MM.1S (cell line): ENCODE measurements around the gene GZF1.

Experiments used
- DNase-seq: peaks from one replicate; pipeline ENCODE4 v3.0.0-alpha.2; 2015
- H2AFZ ChIP-seq: fragments of 300-600 bp; sonication (generic); 2 replicates; pipeline ENCODE4 v1.6.0; 2016; ENCODE audit warnings: antibody characterized with exemption, low read length
- H3F3A ChIP-seq: fragments of 300-600 bp; sonication (generic); 2 replicates; pipeline ENCODE4 v1.6.1; 2016; ENCODE audit warnings: mild to moderate bottlenecking, antibody characterized with exemption, low read length, moderate library complexity, mixed read lengths; ENCODE audit not compliant: insufficient read depth
- H3K27ac ChIP-seq: fragments of 300-600 bp; sonication (generic); 2 replicates; pipeline ENCODE4 v1.5.1; 2016; ENCODE audit warnings: mild to moderate bottlenecking, low read length
- H3K27me3 ChIP-seq: fragments of 300-600 bp; sonication (generic); replicated peaks from 2 replicates; pipeline ENCODE4 v1.6.0; 2016; ENCODE audit warnings: low read length; ENCODE audit not compliant: insufficient read depth
- H3K36me3 ChIP-seq: fragments of 300-600 bp; sonication (generic); replicated peaks from 2 replicates; pipeline ENCODE4 v1.6.1; 2016; ENCODE audit warnings: mild to moderate bottlenecking, low read length, mixed read lengths; ENCODE audit not compliant: insufficient read depth
- H3K4me1 ChIP-seq: fragments of 300-600 bp; sonication (generic); 2 replicates; pipeline ENCODE4 v1.6.1; 2016; ENCODE audit warnings: low read length, mixed read lengths
- H3K4me2 ChIP-seq: fragments of 300-600 bp; sonication (generic); 2 replicates; pipeline ENCODE4 v1.6.0; 2016; ENCODE audit warnings: low read depth, low read length
- H3K4me3 ChIP-seq: fragments of 300-600 bp; sonication (generic); 2 replicates; pipeline ENCODE4 v1.5.1; 2016; ENCODE audit warnings: low read length, mixed read lengths
- H3K79me2 ChIP-seq: fragments of 300-600 bp; sonication (generic); 2 replicates; pipeline ENCODE4 v1.6.1; 2016; ENCODE audit warnings: mixed run types, low read length, mixed read lengths
- H3K9ac ChIP-seq: fragments of 300-600 bp; sonication (generic); 2 replicates; pipeline ENCODE4 v1.6.1; 2016; ENCODE audit warnings: low read length, mixed read lengths
- H3K9me2 ChIP-seq: fragments of 300-600 bp; sonication (generic); replicated peaks from 2 replicates; pipeline ENCODE4 v1.6.1; 2016; ENCODE audit warnings: mild to moderate bottlenecking, low read length, mixed read lengths; ENCODE audit not compliant: insufficient read depth
- H3K9me3 ChIP-seq: fragments of 300-600 bp; sonication (generic); replicated peaks from 2 replicates; pipeline ENCODE4 v1.6.1; 2016; ENCODE audit warnings: mild to moderate bottlenecking, low read length, mixed read lengths; ENCODE audit not compliant: insufficient read depth
- H4K20me1 ChIP-seq: fragments of 300-600 bp; sonication (generic); 2 replicates; pipeline ENCODE4 v1.6.1; 2016; ENCODE audit warnings: mild to moderate bottlenecking, low read length, moderate library complexity, mixed read lengths; ENCODE audit not compliant: insufficient read depth
- EZH2 ChIP-seq: fragments of 300-600 bp; sonication (generic); optimal IDR thresholded peaks from 2 replicates; pipeline ENCODE3; 2017; ENCODE audit warnings: low read depth, mild to moderate bottlenecking, antibody characterized with exemption, low read length, mixed read lengths
- EZH2phosphoT487 ChIP-seq: fragments of 300-600 bp; sonication (generic); IDR thresholded peaks from 2 replicates; pipeline ENCODE4 v1.6.1; 2018; ENCODE audit warnings: antibody characterized with exemption, low read length
- TF ChIP-seq, protein P1 (sequence below): fragments of 300-600 bp; sonication (generic); IDR thresholded peaks from 2 replicates; pipeline ENCODE4 v1.5.1; 2016; ENCODE audit warnings: antibody characterized with exemption, low read length, mixed read lengths

GZF1 gene

DNA sequence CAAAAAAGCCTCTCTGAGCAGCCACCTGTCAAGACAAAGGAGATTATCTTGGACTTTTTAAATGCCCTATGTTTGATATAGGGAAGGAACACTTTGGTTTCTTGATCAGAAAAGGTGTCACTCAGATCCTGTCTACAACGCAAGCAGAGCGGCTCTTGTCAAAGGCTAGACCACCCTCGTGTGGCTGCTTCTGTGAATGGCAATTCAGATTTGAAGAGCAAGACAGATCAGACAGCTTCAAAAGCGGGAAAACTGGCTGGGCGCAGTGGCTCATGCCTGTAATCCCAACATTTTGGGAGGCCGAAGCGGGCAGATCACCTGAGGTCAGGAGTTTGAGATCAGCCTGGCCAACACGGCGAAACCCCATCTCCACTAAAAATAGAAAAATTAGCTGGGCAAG lies 21.5 kb upstream of the GZF1 start:
- Histone ChIP-seq H4K20me1 (no peaks in the 10 kb centered on the region), H3K4me2 (no peak overlapping the region), H3K4me3 (no peak overlapping the region), H3K9ac (no peak overlapping the region), H3F3A (no peaks in the 10 kb centered on the region), H3K27ac (no peak overlapping the region), H3K4me1 (no peaks in the 10 kb centered on the region), H3K36me3 (no peaks in the 10 kb centered on the region), H3K9me3 (no peaks in the 10 kb centered on the region), H3K79me2 (no peaks in the 10 kb centered on the region), H3K27me3 (no peaks in the 10 kb centered on the region), H2AFZ (no peak overlapping the region), H3K9me2 (no peaks in the 10 kb centered on the region)
- TF ChIP-seq EZH2phosphoT487 (no peak), EZH2 (no peak)
- TF ChIP-seq, protein P1, sequence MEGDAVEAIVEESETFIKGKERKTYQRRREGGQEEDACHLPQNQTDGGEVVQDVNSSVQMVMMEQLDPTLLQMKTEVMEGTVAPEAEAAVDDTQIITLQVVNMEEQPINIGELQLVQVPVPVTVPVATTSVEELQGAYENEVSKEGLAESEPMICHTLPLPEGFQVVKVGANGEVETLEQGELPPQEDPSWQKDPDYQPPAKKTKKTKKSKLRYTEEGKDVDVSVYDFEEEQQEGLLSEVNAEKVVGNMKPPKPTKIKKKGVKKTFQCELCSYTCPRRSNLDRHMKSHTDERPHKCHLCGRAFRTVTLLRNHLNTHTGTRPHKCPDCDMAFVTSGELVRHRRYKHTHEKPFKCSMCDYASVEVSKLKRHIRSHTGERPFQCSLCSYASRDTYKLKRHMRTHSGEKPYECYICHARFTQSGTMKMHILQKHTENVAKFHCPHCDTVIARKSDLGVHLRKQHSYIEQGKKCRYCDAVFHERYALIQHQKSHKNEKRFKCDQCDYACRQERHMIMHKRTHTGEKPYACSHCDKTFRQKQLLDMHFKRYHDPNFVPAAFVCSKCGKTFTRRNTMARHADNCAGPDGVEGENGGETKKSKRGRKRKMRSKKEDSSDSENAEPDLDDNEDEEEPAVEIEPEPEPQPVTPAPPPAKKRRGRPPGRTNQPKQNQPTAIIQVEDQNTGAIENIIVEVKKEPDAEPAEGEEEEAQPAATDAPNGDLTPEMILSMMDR = peak; percentile 8; the same call in 1 of the 2 replicates
- no peak for DNase-seq

DNA sequence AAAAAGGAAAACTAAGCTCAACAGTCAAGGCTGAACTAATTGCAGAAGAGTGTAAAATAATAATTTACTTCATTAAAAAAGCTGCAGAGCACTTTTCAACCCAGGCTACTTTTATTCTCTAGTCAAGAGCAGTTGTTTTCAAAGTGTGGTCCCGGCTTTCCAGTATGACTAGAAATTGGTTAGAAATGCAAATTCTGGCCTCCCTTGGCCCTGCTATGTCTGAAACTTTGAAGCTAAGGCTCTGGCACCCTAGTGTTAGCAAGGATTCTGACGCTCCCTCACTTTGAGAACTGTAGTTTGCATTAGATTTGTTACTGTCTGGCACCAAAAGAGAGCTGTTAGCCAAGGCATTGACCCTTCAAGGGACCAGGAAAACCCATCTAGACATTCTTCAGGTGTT lies 20.9 kb upstream of the GZF1 start:
- Histone ChIP-seq H3K4me1 (no peaks in the 10 kb centered on the region), H3K9me2 (no peaks in the 10 kb centered on the region), H3K27me3 (no peaks in the 10 kb centered on the region), H3K4me2 (no peak overlapping the region), H3K79me2 (no peaks in the 10 kb centered on the region), H4K20me1 (no peaks in the 10 kb centered on the region), H2AFZ (no peak overlapping the region), H3F3A (no peaks in the 10 kb centered on the region), H3K4me3 (no peak overlapping the region), H3K36me3 (no peaks in the 10 kb centered on the region), H3K9me3 (no peaks in the 10 kb centered on the region), H3K27ac (no peak overlapping the region), H3K9ac (no peak overlapping the region)
- no peak for DNase-seq
- no peak for TF ChIP-seq EZH2
- TF ChIP-seq EZH2phosphoT487 = no peak
- TF ChIP-seq, protein P1 = no peak

- no peak overlapping the region for H2AFZ ChIP-seq
- no peak overlapping the region for H3K27ac ChIP-seq
- H3F3A ChIP-seq = no peaks in the 10 kb centered on the region
- H4K20me1 ChIP-seq = no peaks in the 10 kb centered on the region
- TF ChIP-seq, protein P1 = no peak
- no peak for TF ChIP-seq EZH2
- no peak for TF ChIP-seq EZH2phosphoT487
- no peaks in the 10 kb centered on the region for H3K9me3 ChIP-seq
- H3K9me2 ChIP-seq = no peaks in the 10 kb centered on the region
- no peaks in the 10 kb centered on the region for H3K36me3 ChIP-seq
- no peaks in the 10 kb centered on the region for H3K79me2 ChIP-seq
- no peak overlapping the region for H3K9ac ChIP-seq
- DNase-seq = no peak
- H3K4me3 ChIP-seq = no peak overlapping the region
- H3K4me2 ChIP-seq = no peak overlapping the region
- no peaks in the 10 kb centered on the region for H3K27me3 ChIP-seq
- H3K4me1 ChIP-seq = no peaks in the 10 kb centered on the region
These were observed 18.4 kb upstream of the GZF1 start for GRCh38 chr20:23343590-23343989.
